Measurements from ENCODE around the gene KDELR1. TPM values are rescaled to one million over a fixed set of nuclear protein-coding genes. Genes with fewer than 3 reads are reported as not detected.

KDELR1 gene
- total and polyA plus RNA-seq, 7 donors = 37.0 to 71.0 (median 56.5) TPM

- Histone ChIP-seq H3K4me1 (no peaks in the 10 kb centered on the region), H3K4me3 (no peak overlapping the region), H3K9me3 (no peaks in the 10 kb centered on the region), H3K36me3 (ENCODE audit: insufficient read depth in 1 of 2, low read depth in 1 of 2) (no peaks in the 10 kb centered on the region), H3K27ac (no peak overlapping the region), H3K27me3 (ENCODE audit: insufficient read depth in 3 of 3, low read length in 2 of 3) (no peaks in the 10 kb centered on the region)
- intact Hi-C loops (cut with DNase I) = no loop called here
- no peak for DNase-seq
- 44 to 51% (median 45%) methylated on average over 8 of the region's 8 CpGs for WGBS, 3 donors
- no peak for TF ChIP-seq CTCF (IDR thresholded peaks at IDR 0.05)
- ATAC-seq = no peak
Measured at GRCh38 chr19:48424694-48425219, 33.4 kb upstream of the KDELR1 start.

- Histone ChIP-seq H3K36me3 (ENCODE audit: insufficient read depth in 1 of 2, low read depth in 1 of 2) (no peaks in the 10 kb centered on the region), H3K4me3 (no peak overlapping the region), H3K27me3 (ENCODE audit: insufficient read depth in 3 of 3, low read length in 2 of 3) (no peaks in the 10 kb centered on the region), H3K27ac (no peak overlapping the region), H3K4me1 (no peaks in the 10 kb centered on the region), H3K9me3 (no peaks in the 10 kb centered on the region)
- ATAC-seq (peak in 1 of 4 donors; percentile 24), DNase-seq (peak in 1 of 2 donors; percentile 48)
- TF ChIP-seq CTCF (IDR thresholded peaks at IDR 0.05) = no peak
- intact Hi-C loops (cut with DNase I) = no loop called here
- WGBS, 3 donors = 49 to 58% (median 57%) methylated on average over 16 of the region's 16 CpGs
Measured at GRCh38 chr19:48421548-48421947, 30.2 kb upstream of the KDELR1 start.

- no peaks in the 10 kb centered on the region for H3K4me1 ChIP-seq
- H3K4me3 ChIP-seq = peak overlapping the region; percentile 9
- peak; percentile 47 to 69 for DNase-seq
- no peak for TF ChIP-seq CTCF (IDR thresholded peaks at IDR 0.05)
- ATAC-seq = peak; percentile 56 to 75 (median 64)
- H3K36me3 ChIP-seq (ENCODE audit: insufficient read depth in 1 of 2, low read depth in 1 of 2) = no peaks in the 10 kb centered on the region
- intact Hi-C loops (cut with DNase I) = no loop called here
- no peak overlapping the region for H3K27ac ChIP-seq
- WGBS, 3 donors = 61 to 63% (median 63%) methylated on average over 31 of the region's 31 CpGs
- no peaks in the 10 kb centered on the region for H3K9me3 ChIP-seq
- peaks cover 0 to 9% (median 3%) of the 10 kb centered on the region in 3 donors for H3K27me3 ChIP-seq (ENCODE audit: insufficient read depth in 3 of 3, low read length in 2 of 3)
Measured at GRCh38 chr19:48419158-48419920, 28.0 kb upstream of the KDELR1 start.

- DNase-seq (no peak), ATAC-seq (no peak)
- peaks cover 0 to 13% (median 4%) of the 10 kb centered on the region in 3 donors for H3K27me3 ChIP-seq (ENCODE audit: insufficient read depth in 3 of 3, low read length in 2 of 3)
- no peaks in the 10 kb centered on the region for H3K9me3 ChIP-seq
- H3K27ac ChIP-seq = no peak overlapping the region
- 80 to 84% (median 83%) methylated on average over 6 of the region's 6 CpGs for WGBS, 3 donors
- H3K4me3 ChIP-seq = peak overlapping the region; percentile 9
- intact Hi-C loops (cut with DNase I) = no loop called here
- H3K36me3 ChIP-seq (ENCODE audit: insufficient read depth in 1 of 2, low read depth in 1 of 2) = no peaks in the 10 kb centered on the region
- TF ChIP-seq CTCF (IDR thresholded peaks at IDR 0.05) = no peak
- H3K4me1 ChIP-seq = no peaks in the 10 kb centered on the region
Measured at GRCh38 chr19:48418317-48419064, 27.1 kb upstream of the KDELR1 start.

All from psoas muscle (tissue), 8 donors.